ENCODE data around the gene DGKZ.

- peak; percentile 37 for TF ChIP-seq CTCF (IDR thresholded peaks at IDR 0.05; ENCODE audit: low read length)
- no peak for TF ChIP-seq EZH2phosphoT487 (IDR thresholded peaks at IDR 0.05; ENCODE audit: low read length)
These were observed 35.6 kb downstream of the DGKZ start for GRCh38 chr11:46382646-46383403.
